ENCODE measurements around the gene SLCO3A1.
"Not testable (repeated sequence)": the region's sequence is repeated elsewhere in the genome, so short reads cannot be mapped to it uniquely, and the experiment has no call there.

The SLCO3A1 gene

GRCh38 chr15:92189166-92189565, 335.7 kb downstream of the SLCO3A1 start:
- H3K9me3 ChIP-seq (ENCODE audit: severe bottlenecking) = no peaks in the 10 kb centered on the region
- H3K27me3 ChIP-seq (ENCODE audit: insufficient read depth, low read depth, severe bottlenecking) = peaks cover 63% of the 10 kb centered on the region
- DNase-seq = no peak
- no peak overlapping the region for H3K27ac ChIP-seq
- no peaks in the 10 kb centered on the region for H3K36me3 ChIP-seq
- no peak overlapping the region for H3K4me3 ChIP-seq (ENCODE audit: low read depth, low read length)
- no peak for TF ChIP-seq CTCF (IDR thresholded peaks at IDR 0.05; ENCODE audit: low read depth, low read length)

GRCh38 chr15:92195241-92195640, 341.7 kb downstream of the SLCO3A1 start:
- no peak for TF ChIP-seq CTCF (IDR thresholded peaks at IDR 0.05; ENCODE audit: low read depth, low read length)
- no peak for DNase-seq
- Histone ChIP-seq H3K9me3 (ENCODE audit: severe bottlenecking) (no peaks in the 10 kb centered on the region), H3K27me3 (ENCODE audit: insufficient read depth, low read depth, severe bottlenecking) (peaks cover 21% of the 10 kb centered on the region), H3K27ac (no peak overlapping the region), H3K36me3 (no peaks in the 10 kb centered on the region), H3K4me3 (ENCODE audit: low read depth, low read length) (no peak overlapping the region)

- TF ChIP-seq CTCF (IDR thresholded peaks at IDR 0.05; ENCODE audit: low read depth, low read length) = no peak
- Histone ChIP-seq H3K27ac (no peak overlapping the region), H3K9me3 (ENCODE audit: severe bottlenecking) (no peaks in the 10 kb centered on the region), H3K4me3 (ENCODE audit: low read depth, low read length) (no peak overlapping the region), H3K36me3 (no peaks in the 10 kb centered on the region), H3K27me3 (ENCODE audit: insufficient read depth, low read depth, severe bottlenecking) (peaks cover 12% of the 10 kb centered on the region)
- no peak for DNase-seq
Measured at GRCh38 chr15:92196342-92196741, 342.8 kb downstream of the SLCO3A1 start.

- H3K4me3 ChIP-seq (ENCODE audit: low read depth, low read length) = no peak overlapping the region
- H3K27me3 ChIP-seq (ENCODE audit: insufficient read depth, low read depth, severe bottlenecking) = peaks cover 4% of the 10 kb centered on the region
- H3K9me3 ChIP-seq (ENCODE audit: severe bottlenecking) = no peaks in the 10 kb centered on the region
- no peak for TF ChIP-seq CTCF (IDR thresholded peaks at IDR 0.05; ENCODE audit: low read depth, low read length)
- H3K27ac ChIP-seq = no peak overlapping the region
- no peaks in the 10 kb centered on the region for H3K36me3 ChIP-seq
- DNase-seq = no peak
Measured at GRCh38 chr15:92197746-92198145, 344.2 kb downstream of the SLCO3A1 start.

GRCh38 chr15:92200891-92201290, 347.4 kb downstream of the SLCO3A1 start:
- no peak overlapping the region for H3K27ac ChIP-seq
- H3K36me3 ChIP-seq = no peaks in the 10 kb centered on the region
- no peak for TF ChIP-seq CTCF (IDR thresholded peaks at IDR 0.05; ENCODE audit: low read depth, low read length)
- H3K9me3 ChIP-seq (ENCODE audit: severe bottlenecking) = no peaks in the 10 kb centered on the region
- peaks cover 15% of the 10 kb centered on the region for H3K27me3 ChIP-seq (ENCODE audit: insufficient read depth, low read depth, severe bottlenecking)
- no peak overlapping the region for H3K4me3 ChIP-seq (ENCODE audit: low read depth, low read length)
- no peak for DNase-seq

GRCh38 chr15:92205255-92205739, 351.8 kb downstream of the SLCO3A1 start:
- no peaks in the 10 kb centered on the region for H3K9me3 ChIP-seq (ENCODE audit: severe bottlenecking)
- no peak overlapping the region for H3K4me3 ChIP-seq (ENCODE audit: low read depth, low read length)
- no peak for DNase-seq
- H3K27me3 ChIP-seq (ENCODE audit: insufficient read depth, low read depth, severe bottlenecking) = peaks cover 31% of the 10 kb centered on the region
- TF ChIP-seq CTCF (IDR thresholded peaks at IDR 0.05; ENCODE audit: low read depth, low read length) = peak; percentile 20; the same call in 1 of the 2 replicates
- H3K27ac ChIP-seq = no peak overlapping the region
- no peaks in the 10 kb centered on the region for H3K36me3 ChIP-seq

- DNase-seq; H3K27ac ChIP-seq; H3K4me3 ChIP-seq (ENCODE audit: low read depth, low read length); H3K36me3 ChIP-seq; H3K9me3 ChIP-seq (ENCODE audit: severe bottlenecking): not testable (repeated sequence)
- peaks cover 35% of the 10 kb centered on the region for H3K27me3 ChIP-seq (ENCODE audit: insufficient read depth, low read depth, severe bottlenecking)
Measured at GRCh38 chr15:92207601-92208000, 354.1 kb downstream of the SLCO3A1 start.

Measured in WERI-Rb-1 (cell line).